Osteocyte (in vitro differentiated cells): ENCODE measurements around the gene PLCG2. TPM values are rescaled to one million over a fixed set of nuclear protein-coding genes. Genes with fewer than 3 reads are reported as not detected.
A peak's percentile ranks its signal among the peaks of the same experiment; 100 is the strongest.

ENCODE experiments used
- DNase-seq: peaks from one replicate; pipeline ENCODE4 v3.0.0; 2021; ENCODE audit warnings: mixed read lengths; ENCODE audit not compliant: unreplicated experiment; ENCODE audit errors: extremely low spot score
- H3K27ac Mint-ChIP-seq: one replicate; pipeline ENCODE4 v1.8.0; 2021; ENCODE audit warnings: mild to moderate bottlenecking, mixed read lengths; ENCODE audit not compliant: unreplicated experiment
- H3K27me3 Mint-ChIP-seq: one replicate; pipeline ENCODE4 v1.8.0; 2021; ENCODE audit warnings: mixed read lengths; ENCODE audit not compliant: unreplicated experiment
- H3K36me3 Mint-ChIP-seq: one replicate; pipeline ENCODE4 v1.8.0; 2021; ENCODE audit warnings: mixed read lengths; ENCODE audit not compliant: unreplicated experiment
- H3K4me1 Mint-ChIP-seq: one replicate; pipeline ENCODE4 v1.8.0; 2021; ENCODE audit warnings: mixed read lengths; ENCODE audit not compliant: unreplicated experiment
- H3K4me3 Mint-ChIP-seq: one replicate; pipeline ENCODE4 v1.8.0; 2021; ENCODE audit warnings: mild to moderate bottlenecking, moderate library complexity, mixed read lengths; ENCODE audit not compliant: unreplicated experiment
- H3K9me3 Mint-ChIP-seq: one replicate; pipeline ENCODE4 v1.8.0; 2021; ENCODE audit warnings: mixed read lengths; ENCODE audit not compliant: unreplicated experiment
- total RNA-seq: library from RNA; stranded (reverse); gene quantifications from 2 replicates; pipeline ENCODE4 v1.2.1, GENCODE V29; 2021
- TF ChIP-seq, protein P1 (sequence below): fragments of 200-600 bp; sonication (generic); IDR thresholded peaks from 2 replicates; pipeline ENCODE4 v1.5.0; 2021; ENCODE audit warnings: antibody characterized with exemption, mild to moderate bottlenecking, moderate library complexity

The PLCG2 gene
- total RNA-seq, 1 donor from 2014 or later, result not detected

DNA sequence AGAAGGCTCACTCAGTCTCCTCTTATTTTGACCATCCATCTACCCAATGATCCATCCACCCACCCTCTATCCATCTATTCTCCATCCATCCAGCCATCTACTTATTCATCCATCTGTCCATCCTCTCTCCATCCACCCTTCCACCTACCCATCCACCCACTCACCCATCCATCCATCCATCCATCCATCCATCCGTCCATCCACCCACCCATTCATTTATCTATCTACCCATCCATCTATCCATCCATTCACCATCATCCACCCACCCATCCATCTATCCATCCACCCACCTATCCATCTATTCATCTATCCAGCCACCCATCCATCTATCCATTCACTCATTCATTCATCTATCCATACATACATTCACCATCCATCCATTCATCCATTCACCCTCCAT is 45.8 kb upstream of the PLCG2 start:
- no peak for DNase-seq
- Mint-ChIP-seq H3K4me3 (no peak overlapping the region), H3K9me3 (no peaks in the 10 kb centered on the region), H3K4me1 (peaks cover 19% of the 10 kb centered on the region), H3K27ac (no peak overlapping the region), H3K27me3 (no peaks in the 10 kb centered on the region), H3K36me3 (no peaks in the 10 kb centered on the region)
- TF ChIP-seq, protein P1, sequence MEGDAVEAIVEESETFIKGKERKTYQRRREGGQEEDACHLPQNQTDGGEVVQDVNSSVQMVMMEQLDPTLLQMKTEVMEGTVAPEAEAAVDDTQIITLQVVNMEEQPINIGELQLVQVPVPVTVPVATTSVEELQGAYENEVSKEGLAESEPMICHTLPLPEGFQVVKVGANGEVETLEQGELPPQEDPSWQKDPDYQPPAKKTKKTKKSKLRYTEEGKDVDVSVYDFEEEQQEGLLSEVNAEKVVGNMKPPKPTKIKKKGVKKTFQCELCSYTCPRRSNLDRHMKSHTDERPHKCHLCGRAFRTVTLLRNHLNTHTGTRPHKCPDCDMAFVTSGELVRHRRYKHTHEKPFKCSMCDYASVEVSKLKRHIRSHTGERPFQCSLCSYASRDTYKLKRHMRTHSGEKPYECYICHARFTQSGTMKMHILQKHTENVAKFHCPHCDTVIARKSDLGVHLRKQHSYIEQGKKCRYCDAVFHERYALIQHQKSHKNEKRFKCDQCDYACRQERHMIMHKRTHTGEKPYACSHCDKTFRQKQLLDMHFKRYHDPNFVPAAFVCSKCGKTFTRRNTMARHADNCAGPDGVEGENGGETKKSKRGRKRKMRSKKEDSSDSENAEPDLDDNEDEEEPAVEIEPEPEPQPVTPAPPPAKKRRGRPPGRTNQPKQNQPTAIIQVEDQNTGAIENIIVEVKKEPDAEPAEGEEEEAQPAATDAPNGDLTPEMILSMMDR, result no peak

DNA sequence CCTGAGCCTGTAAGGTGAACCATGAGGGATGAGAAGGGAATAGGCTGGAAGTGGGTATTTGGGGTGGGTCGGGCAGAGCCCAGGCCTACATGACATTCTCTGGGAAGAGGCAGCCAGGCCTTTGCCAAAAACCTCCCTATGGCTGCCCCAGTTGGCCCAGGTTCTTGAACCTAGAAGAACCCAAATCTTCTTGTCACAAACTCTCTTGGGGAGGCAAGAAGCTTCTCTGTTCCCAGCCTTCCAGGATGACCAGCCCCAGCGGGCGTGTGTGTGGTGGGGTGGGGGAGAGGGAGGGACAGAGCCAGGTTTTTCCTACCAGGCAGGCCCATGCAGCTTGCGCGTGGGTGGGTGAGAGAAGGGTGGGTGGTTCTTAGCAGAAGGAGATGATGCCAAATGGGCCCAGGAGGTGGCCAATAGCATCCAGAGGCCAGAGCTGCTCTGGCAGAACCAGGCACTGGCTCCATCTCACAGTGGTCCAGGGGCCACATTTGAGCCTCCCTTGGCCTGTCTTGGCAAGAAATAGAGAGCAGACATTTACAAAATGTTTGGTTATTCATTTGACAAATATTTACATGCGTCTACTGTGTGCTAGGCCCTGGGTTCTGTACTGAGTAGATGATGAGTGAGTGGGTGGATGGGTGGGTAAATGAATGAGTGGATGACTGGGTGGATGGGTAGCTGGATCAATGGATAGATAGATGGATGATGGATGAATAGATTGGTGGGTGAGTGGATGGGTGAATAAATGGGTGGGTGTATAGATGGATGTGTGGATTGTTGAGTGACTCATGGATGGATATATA is 44.3 kb upstream of the PLCG2 start:
- DNase-seq, result no peak
- H3K4me3 Mint-ChIP-seq, result no peak overlapping the region
- no peak overlapping the region for H3K27ac Mint-ChIP-seq
- TF ChIP-seq, protein P1, result no peak
- H3K9me3 Mint-ChIP-seq, result no peaks in the 10 kb centered on the region
- peaks cover 14% of the 10 kb centered on the region for H3K4me1 Mint-ChIP-seq
- H3K27me3 Mint-ChIP-seq, result no peaks in the 10 kb centered on the region
- no peaks in the 10 kb centered on the region for H3K36me3 Mint-ChIP-seq

DNA sequence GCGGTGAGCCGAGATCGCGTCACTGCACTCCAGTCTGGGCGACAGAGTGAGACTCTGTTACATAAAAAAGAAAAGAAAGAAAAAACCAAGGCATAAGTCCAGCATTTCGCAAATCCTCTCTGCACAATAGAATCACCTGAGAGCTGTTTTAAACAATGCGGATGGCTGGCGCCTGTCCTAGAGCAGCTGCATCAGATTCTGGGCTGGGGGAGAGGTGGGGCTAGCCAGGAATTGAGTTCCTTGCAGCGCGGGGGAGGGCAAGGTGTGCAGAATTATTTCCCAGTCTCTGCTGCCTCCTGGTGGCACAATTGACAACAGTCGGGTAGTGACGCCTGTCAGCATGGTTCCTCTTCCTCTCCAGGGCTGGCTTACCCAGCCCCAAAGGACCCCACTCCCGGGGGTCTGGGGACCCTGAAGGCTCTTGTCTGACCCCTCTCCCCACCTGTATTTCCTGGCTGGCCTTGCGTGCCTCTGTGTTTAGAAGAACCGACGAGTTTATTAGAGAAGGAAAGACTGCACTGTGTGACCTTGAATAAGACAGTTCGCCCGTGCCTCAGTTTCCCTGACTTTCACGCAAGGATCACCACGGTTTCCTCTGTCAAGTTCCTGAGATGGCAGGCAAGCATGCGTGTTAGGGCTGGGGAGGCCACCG is 41.1 kb upstream of the PLCG2 start:
- Mint-ChIP-seq H3K9me3 (no peaks in the 10 kb centered on the region), H3K36me3 (no peaks in the 10 kb centered on the region), H3K27ac (no peak overlapping the region), H3K4me3 (peak overlapping the region; percentile 44), H3K4me1 (peaks cover 3% of the 10 kb centered on the region), H3K27me3 (peaks cover 3% of the 10 kb centered on the region)
- DNase-seq, result peak; percentile 88
- TF ChIP-seq, protein P1, result peak; percentile 88

DNA sequence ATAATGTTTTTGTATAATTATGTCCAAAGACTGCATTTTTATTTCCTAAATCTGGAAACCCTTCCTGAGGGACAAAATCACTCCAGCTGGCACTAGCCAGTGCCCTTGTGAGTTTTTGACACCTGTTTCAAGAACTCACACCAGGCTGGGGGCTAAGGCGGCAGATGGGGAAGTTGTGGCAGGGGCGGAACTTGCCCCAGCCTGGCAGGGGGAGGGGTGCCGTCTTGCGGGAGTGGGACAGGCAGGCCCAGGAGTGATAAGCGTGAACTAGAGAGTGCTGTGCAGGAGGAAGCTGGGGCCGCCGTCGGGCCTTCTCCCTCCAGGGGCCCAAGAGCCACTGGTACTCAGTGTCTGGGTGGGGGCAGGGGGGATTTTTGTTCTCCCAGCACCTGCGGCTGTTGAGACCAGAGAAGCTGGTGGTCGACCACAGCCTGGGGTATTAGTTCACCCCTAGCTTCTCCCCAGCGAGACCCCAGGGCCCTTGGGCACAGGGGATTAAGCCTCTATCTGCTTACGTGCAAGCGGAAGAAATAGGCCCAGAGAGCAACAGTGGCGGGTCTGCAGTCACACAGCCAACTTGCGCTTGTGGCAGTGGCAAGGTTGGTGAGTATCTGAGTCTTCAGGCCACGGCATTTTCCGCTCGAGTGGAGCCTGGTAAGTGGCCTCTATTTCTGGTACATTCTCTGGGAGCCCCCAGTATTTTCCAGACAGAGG is 40.2 kb upstream of the PLCG2 start:
- H3K27me3 Mint-ChIP-seq, result peaks cover 3% of the 10 kb centered on the region
- no peaks in the 10 kb centered on the region for H3K9me3 Mint-ChIP-seq
- no peak overlapping the region for H3K27ac Mint-ChIP-seq
- no peak overlapping the region for H3K4me3 Mint-ChIP-seq
- no peaks in the 10 kb centered on the region for H3K36me3 Mint-ChIP-seq
- TF ChIP-seq, protein P1, result no peak
- no peak for DNase-seq
- peaks cover 3% of the 10 kb centered on the region for H3K4me1 Mint-ChIP-seq

DNA sequence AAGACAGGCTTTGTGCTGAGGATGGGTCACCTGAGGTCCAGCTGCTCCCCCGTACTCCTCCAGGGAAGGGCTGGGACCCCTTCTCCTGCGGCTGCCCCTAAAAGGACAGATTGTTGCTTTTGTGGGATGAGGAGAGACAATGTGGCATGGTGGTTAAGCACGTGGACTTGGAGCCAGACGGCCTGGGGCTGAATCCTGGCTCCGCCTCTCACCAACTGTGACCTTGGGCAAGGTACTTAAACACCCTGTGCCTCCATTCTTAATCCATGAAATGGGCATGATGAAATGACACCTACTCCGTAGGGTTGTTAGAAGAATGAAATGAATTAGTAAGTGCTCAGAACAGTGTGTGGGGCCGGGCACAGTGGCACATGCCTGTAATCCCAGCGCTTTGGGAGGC is 39.6 kb upstream of the PLCG2 start:
- no peaks in the 10 kb centered on the region for H3K36me3 Mint-ChIP-seq
- H3K4me1 Mint-ChIP-seq, result peaks cover 3% of the 10 kb centered on the region
- TF ChIP-seq, protein P1, result no peak
- DNase-seq, result no peak
- peaks cover 3% of the 10 kb centered on the region for H3K27me3 Mint-ChIP-seq
- H3K4me3 Mint-ChIP-seq, result no peak overlapping the region
- H3K27ac Mint-ChIP-seq, result no peak overlapping the region
- no peaks in the 10 kb centered on the region for H3K9me3 Mint-ChIP-seq
